Eye (tissue), 1 donor: ENCODE results near the gene TLCD4.
"Not testable (repeated sequence)": the region's sequence is repeated elsewhere in the genome, so short reads cannot be mapped to it uniquely, and the experiment has no call there.

Experiments used
- DNase-seq: peaks from one replicate; pipeline ENCODE4 v3.0.0-alpha.2; 2015

TLCD4 gene, protein sequence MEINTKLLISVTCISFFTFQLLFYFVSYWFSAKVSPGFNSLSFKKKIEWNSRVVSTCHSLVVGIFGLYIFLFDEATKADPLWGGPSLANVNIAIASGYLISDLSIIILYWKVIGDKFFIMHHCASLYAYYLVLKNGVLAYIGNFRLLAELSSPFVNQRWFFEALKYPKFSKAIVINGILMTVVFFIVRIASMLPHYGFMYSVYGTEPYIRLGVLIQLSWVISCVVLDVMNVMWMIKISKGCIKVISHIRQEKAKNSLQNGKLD

GRCh38 chr1:95117207-95118066 is at the start of gene TLCD4:
TLCD4 (plus strand) TSS chr1:95117355; CDS start chr1:95143902, 26,547 bp downstream.
- peak; percentile 84 for DNase-seq

DNA sequence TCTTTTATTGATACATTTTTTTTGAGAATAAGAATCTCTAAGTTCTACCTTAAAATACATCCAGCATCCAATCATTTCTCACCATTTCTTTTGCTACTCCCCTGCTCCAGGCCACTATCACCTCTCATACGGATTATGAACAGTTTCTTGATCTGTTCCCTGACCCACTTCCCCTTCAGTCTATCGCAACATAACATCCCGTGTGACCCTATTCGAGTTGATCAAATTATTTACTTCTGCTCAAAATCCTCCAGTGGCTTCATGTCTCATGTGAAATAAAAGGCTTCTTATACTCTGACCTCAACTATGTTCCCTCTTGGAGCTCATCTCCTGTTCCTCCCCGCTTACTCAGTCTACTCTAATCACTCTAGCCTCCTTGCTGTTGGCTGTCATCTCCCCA is 49.6 kb upstream of the TLCD4 start:
- DNase-seq, result no peak

DNA sequence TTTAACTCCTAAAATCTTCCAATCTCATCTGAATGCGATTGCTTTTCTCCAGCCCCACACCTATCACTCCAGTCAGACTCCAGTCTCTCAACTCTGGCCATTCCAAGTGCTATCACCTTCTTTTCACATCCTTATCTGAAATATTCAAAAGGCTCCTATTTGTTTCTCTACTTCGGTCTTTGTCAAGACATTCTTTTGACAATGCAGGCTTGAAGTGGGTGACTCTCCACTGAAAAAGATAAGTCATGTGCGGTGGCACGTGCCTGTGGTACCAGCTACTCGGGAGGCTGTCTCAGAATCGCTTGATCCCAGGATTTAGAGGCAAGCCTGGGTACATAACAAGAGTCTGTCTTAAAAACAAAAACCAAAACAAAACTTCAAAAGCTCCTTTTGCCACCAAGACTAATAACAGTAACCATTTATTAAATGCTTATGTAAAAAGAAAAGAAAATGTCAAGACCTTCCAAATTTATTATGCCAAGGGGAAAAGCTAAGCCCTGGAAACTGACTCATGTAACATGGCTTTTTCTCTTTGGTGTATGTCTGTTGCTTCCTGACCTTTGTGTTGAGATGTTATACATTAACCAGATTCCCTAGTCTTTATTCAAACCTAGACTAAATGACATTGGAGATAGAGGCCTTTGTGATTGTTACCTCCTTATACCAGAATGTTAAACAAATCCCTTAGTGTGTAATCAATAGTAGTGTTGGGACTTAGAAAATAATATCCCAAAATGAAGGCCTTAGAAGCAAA is 48.0 kb upstream of the TLCD4 start:
- no peak for DNase-seq

DNA sequence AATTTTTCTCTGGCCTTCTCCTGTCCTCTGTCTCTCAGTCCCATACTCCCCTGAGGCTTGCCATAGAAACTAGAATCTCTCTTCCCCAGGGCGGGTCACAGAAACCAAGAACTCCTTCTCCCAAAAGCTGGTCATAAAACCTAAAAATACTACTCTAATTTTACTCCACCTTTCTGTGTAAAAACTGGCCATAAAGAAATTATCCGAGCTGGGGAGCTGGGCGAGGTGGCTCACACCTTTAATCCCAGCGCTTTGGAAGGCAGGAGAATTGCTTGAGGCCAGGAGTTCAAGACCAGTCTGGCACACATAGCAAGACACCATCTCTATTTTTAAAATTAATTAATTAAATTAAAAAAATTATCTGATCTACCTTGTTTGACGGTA is 47.5 kb upstream of the TLCD4 start:
- no peak for DNase-seq

DNA sequence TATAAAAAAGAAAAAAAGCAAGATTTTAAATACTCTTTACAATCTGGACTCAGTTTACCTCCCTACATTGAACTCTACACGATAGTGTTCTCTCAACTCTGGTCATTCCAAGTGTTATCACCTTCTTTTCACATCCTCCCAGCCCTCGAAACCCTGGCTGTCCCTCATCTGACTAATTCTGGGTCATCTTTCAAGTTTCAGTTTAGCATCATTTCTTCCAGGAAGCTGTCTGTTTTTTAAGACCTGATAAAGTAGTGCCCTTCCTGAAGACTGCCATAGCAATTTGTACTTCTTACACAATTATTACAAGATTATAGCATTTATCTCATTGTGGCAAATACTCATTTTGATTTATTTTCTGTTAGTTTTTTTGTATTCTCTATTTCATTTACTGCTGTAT is 45.6 kb upstream of the TLCD4 start:
- no peak for DNase-seq

DNA sequence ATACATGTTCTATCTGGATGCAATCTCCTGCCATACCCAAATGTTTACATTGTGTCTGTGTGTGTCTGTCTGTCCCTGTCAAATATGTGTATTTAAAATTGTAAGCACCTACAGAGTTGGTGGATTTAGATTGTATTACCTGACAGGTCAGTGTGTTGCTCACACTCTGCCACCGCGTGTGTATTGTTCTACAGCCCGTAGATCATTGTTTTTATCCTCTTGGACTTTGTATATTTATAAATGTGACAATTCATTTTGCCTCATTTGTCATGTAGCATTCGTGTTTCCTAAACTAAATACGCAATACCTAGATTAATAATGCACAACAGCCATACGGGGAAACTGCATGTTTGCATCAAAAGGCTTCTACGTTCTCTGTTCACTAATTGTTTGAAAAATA is 45.0 kb upstream of the TLCD4 start:
- DNase-seq, result no peak

- peak; percentile 99 for DNase-seq
Observed at GRCh38 chr1:95072532-95073419, 44.4 kb upstream of the TLCD4 start, which contains the start of gene ALG14. ALG14 (minus strand) TSS chr1:95072951; CDS start chr1:95072898, 53 bp downstream.

DNA sequence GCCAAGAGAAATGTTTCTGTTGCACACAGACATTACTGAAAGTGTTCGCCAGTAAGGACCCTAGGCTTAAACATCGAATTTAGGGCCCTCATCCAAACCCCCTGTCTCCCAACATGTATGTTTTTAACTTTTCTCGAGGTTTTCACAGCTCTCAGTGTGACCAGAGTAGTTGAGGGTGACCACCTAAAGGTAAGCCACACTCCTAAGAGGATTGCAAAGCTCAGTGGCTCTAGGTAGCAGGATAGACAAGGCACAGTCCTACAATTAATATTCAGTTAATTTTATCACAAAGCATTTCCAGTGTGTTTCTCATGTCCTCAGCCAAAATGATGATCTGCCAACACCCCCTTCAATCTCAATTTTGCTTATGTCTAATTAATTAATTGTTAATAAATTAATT is 43.7 kb upstream of the TLCD4 start:
- no peak for DNase-seq

DNA sequence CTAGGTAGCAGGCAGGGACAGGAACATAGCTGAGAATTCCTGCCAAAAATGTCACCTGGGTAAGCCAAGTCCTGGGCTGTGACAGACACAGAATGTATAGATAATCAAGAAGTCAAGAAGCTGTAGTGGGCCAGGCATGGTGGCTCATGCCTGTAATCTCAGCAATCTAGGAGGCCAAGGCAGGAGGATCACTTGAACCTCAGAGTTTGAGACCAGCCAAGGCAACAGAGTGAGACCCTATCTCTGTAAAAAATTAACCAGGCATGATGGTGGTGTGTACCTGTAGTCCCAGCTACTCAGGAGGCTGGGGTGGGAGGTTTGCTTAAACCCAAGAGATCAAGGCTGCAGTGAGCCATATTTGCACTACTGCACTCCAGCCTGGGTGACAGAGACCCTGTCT is 41.1 kb upstream of the TLCD4 start:
- no peak for DNase-seq

- DNase-seq, result no peak
Observed at GRCh38 chr1:95080446-95080845, 36.7 kb upstream of the TLCD4 start.

DNA sequence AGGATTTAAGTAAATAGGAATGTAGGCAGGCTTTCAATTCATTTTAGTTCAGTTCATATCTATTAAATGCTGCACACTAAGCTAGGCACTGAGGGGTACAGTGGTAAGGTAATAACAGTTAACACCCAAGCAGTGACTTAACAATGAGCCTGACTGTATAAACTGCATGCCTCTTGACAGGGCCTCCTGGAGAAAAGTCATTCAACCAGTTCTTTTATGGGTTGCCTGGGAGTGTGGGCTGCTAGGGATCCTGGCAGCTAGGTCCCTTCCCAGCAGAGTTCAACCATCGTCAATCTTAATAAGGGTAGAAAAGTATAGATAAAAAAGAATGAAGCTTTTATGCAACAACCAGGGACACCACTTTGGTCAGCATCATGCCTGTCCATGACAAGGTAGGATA is 36.3 kb upstream of the TLCD4 start:
- no peak for DNase-seq

GRCh38 chr1:95084317-95085176 is 32.6 kb upstream of the TLCD4 start:
- DNase-seq, result peak; percentile 66

- no peak for DNase-seq
Observed at GRCh38 chr1:95085376-95085775, 31.8 kb upstream of the TLCD4 start.

- peak; percentile 56 for DNase-seq
Observed at GRCh38 chr1:95086949-95087533, 30.1 kb upstream of the TLCD4 start.

- DNase-seq, result no peak
Observed at GRCh38 chr1:95088303-95088702, 28.9 kb upstream of the TLCD4 start.

DNA sequence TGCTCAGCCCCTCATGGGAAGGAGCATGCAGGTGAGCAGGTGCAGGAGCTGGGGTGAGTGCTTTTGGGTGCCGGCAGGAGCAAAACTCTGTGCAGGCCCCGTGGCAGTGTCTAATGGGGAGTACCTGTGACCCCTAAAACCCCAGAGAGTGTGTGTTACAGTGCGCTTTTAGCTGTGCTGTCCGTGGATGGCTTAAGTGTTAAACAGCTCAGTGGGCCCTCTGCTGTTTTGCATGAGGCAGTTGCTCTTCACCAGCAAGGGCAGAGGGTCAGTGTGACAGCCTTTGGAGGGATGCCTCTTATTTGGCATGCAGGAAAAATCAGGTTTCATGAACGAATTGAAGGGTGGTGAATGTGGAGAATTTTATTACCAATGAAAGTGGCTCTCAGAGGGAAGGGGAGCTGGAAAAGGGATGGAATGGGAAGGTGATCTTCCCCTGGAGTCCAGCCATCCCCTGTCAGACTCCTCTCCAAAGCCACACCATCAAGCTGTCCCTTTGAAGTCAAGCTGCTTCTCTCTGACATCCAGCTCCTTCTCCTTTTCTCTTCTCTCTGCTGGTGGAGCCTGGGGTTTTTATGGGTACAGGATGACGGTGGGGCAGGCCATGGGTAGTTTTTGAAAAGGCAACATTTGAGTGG is 27.4 kb upstream of the TLCD4 start:
- no peak for DNase-seq

DNA sequence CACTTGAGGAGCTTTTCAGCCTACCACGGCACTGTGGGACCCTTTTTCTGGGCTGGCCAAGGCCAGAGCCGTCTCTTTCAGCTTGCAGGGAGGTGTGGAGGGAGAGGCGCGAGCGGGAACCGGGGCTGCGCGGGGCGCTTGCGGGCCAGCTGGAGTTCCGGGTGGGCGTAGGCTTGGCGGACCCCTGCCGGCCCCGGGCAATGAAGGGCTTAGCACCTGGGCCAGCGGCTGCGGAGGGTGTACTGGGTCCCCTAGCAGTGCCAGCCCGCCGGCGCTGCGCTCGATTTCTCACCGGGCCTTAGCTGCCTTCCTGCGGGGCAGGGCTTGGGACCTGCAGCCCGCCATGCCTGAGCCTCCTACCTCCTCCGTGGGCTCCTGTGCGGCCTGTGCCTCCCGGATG is 25.9 kb upstream of the TLCD4 start:
- DNase-seq, result not testable (repeated sequence)

DNA sequence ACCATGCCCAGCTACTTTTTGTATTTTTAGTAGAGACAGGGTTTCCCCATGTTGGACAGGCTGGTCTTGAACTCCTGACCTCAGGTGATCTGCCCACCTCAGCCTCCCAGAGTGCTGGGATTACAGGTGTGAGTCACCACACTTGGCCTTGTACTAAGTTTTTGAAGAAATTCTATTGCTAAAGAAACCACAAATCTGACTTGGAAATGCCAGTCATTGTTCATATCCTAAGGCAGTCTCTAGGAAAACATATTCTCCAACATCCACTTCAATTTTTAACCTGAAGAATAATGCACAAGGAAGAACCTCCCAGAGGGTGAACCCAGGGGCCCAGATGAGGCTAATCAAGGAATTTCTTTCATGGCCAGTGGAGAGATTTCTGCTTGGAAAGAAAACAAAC is 24.3 kb upstream of the TLCD4 start:
- DNase-seq, result not testable (repeated sequence)

GRCh38 chr1:95093296-95093695 is 23.9 kb upstream of the TLCD4 start:
- DNase-seq, result no peak

DNA sequence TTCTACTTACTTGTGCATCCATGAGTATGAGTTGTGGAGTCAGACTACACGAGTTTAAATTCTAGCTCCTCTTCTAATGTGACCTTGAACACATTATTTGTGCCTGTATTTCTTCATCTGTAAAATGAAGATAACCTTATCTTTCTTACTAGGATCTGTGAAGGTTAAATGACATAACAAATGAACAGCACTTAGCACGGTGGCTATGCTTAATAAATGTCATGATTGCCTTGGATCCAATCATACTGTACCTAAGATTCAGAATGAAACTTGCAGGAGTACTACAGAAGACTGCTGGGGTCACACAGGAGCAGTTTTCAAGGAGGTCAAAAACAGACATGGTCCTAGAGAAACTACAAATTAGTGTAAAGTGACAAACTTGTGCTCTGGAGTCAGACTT is 22.2 kb upstream of the TLCD4 start:
- DNase-seq, result no peak

GRCh38 chr1:95095833-95096217 is 21.3 kb upstream of the TLCD4 start:
- DNase-seq, result no peak
